IMR-90 (cell line): ENCODE measurements around the gene WBP1L. TPM values are rescaled to one million over a fixed set of nuclear protein-coding genes. Genes with fewer than 3 reads are reported as not detected.

Experiments
- ATAC-seq: fragments of 200-7000 bp; cut with Tn5 transposase; 2 replicates; pipeline ENCODE4 v1.9.1; 2020; ENCODE audit warnings: low read depth, mild to moderate bottlenecking, moderate library complexity
- BruUV-seq: library from RNA; stranded (reverse); fragments of 400-500 nt; replicated peaks from 2 replicates; lab custom pipeline; 2021; lab: Mats Ljungman, UMichigan
- CTCF ChIA-PET: fragments of 300-600 bp; formaldehyde crosslinking; extraction: SDS; loops from one replicate; lab custom pipeline; 2021; ENCODE audit warnings: antibody characterized with exemption; lab: Yijun Ruan, JAX
- POLR2A ChIA-PET: fragments of 300-600 bp; sonication (Branson Sonifier 250); formaldehyde crosslinking; loops from one replicate; lab custom pipeline; 2022; ENCODE audit warnings: antibody characterized with exemption; ENCODE audit not compliant: unreplicated experiment; lab: Charles Lee
- DNase-seq: peaks from one replicate; pipeline ENCODE4 v3.0.0; 2013
- H2AFZ ChIP-seq: replicated peaks from 2 replicates; pipeline ENCODE3; 2013; ENCODE audit warnings: low read length, mild to moderate bottlenecking; ENCODE audit not compliant: poor library complexity
- H2AK5ac ChIP-seq: 2 replicates; pipeline ENCODE4 v1.6.1; 2013; ENCODE audit warnings: low read depth, low read length, inconsistent platforms
- H2AK9ac ChIP-seq: replicated peaks from 2 replicates; pipeline ENCODE3; 2013; ENCODE audit warnings: mild to moderate bottlenecking, low read depth, low read length, moderate library complexity; ENCODE audit not compliant: poor library complexity
- H2BK120ac ChIP-seq: 2 replicates; pipeline ENCODE4 v1.6.1; 2013; ENCODE audit warnings: low read depth, low read length, inconsistent platforms
- H2BK15ac ChIP-seq: 3 replicates; pipeline ENCODE4 v1.6.1; 2013; ENCODE audit warnings: low read depth, low read length, inconsistent platforms
- H2BK20ac ChIP-seq: 2 replicates; pipeline ENCODE4 v1.6.1; 2013; ENCODE audit warnings: low read depth, mild to moderate bottlenecking, inconsistent platforms, low read length, moderate library complexity
- H2BK5ac ChIP-seq: 2 replicates; pipeline ENCODE4 v1.6.1; 2013; ENCODE audit warnings: mild to moderate bottlenecking, low read depth, low read length, inconsistent platforms; ENCODE audit not compliant: poor library complexity, severe bottlenecking
- H3K14ac ChIP-seq: replicated peaks from 2 replicates; pipeline ENCODE4 v1.6.1; 2013; ENCODE audit warnings: low read depth, low read length, inconsistent platforms
- H3K18ac ChIP-seq: 2 replicates; pipeline ENCODE4 v1.6.1; 2013; ENCODE audit warnings: low read depth, low read length, control low read depth
- H3K23ac ChIP-seq: 2 replicates; pipeline ENCODE4 v1.6.1; 2013; ENCODE audit warnings: low read depth, low read length, inconsistent platforms
- H3K27ac ChIP-seq: 2 replicates; pipeline ENCODE4 v1.5.1; 2013; ENCODE audit warnings: mild to moderate bottlenecking, control low read depth, low read length; ENCODE audit not compliant: insufficient read depth
- H3K27me3 ChIP-seq: 2 replicates; pipeline ENCODE4 v1.6.1; 2013; ENCODE audit warnings: low read length; ENCODE audit not compliant: control insufficient read depth, insufficient read depth
- H3K36me3 ChIP-seq: 2 replicates; pipeline ENCODE4 v1.6.1; 2013; ENCODE audit warnings: low read length, mixed read lengths; ENCODE audit not compliant: control insufficient read depth, insufficient read depth
- H3K4ac ChIP-seq: 2 replicates; pipeline ENCODE4 v1.6.1; 2013; ENCODE audit warnings: low read depth, low read length, inconsistent platforms
- H3K4me1 ChIP-seq: 2 replicates; pipeline ENCODE4 v1.6.1; 2013; ENCODE audit warnings: low read length, mixed read lengths; ENCODE audit not compliant: control insufficient read depth, insufficient read depth
- H3K4me2 ChIP-seq: 2 replicates; pipeline ENCODE4 v1.6.1; 2013; ENCODE audit warnings: low read depth, mild to moderate bottlenecking, control low read depth, low read length, moderate library complexity
- H3K4me3 ChIP-seq: 2 replicates; pipeline ENCODE4 v1.5.1; 2013; ENCODE audit warnings: low read depth, mild to moderate bottlenecking, control low read depth, low read length, moderate library complexity; ENCODE audit not compliant: insufficient read depth
- H3K56ac ChIP-seq: 2 replicates; pipeline ENCODE4 v1.6.1; 2013; ENCODE audit warnings: low read length, inconsistent platforms; ENCODE audit not compliant: insufficient read depth; ENCODE audit errors: extremely low read depth
- H3K79me1 ChIP-seq, 2 experiments: 2 replicates each; pipeline ENCODE4 v1.6.1; 2013; ENCODE audit warnings: low read length in 2 of 2, inconsistent platforms in 1 of 2, low read depth in 1 of 2
- H3K9ac ChIP-seq: 2 replicates; pipeline ENCODE4 v1.6.1; 2013; ENCODE audit warnings: low read depth, low read length, control low read depth
- H3K9me1 ChIP-seq: 2 replicates; pipeline ENCODE4 v1.6.1; 2013; ENCODE audit warnings: low read length, inconsistent platforms; ENCODE audit not compliant: insufficient read depth
- H3K9me3 ChIP-seq: 2 replicates; pipeline ENCODE4 v1.6.1; 2013; ENCODE audit warnings: low read length; ENCODE audit not compliant: control insufficient read depth, insufficient read depth
- H4K20me1 ChIP-seq: 2 replicates; pipeline ENCODE4 v1.6.1; 2013; ENCODE audit warnings: low read length, inconsistent platforms; ENCODE audit not compliant: insufficient read depth
- H4K5ac ChIP-seq: 2 replicates; pipeline ENCODE4 v1.6.1; 2013; ENCODE audit warnings: mild to moderate bottlenecking, low read depth, low read length, control low read depth
- H4K8ac ChIP-seq, 2 experiments: 2 replicates each; pipeline ENCODE4 v1.6.1; 2013; ENCODE audit warnings: low read depth in 2 of 2, low read length in 2 of 2, control low read depth in 1 of 2, inconsistent platforms in 1 of 2
- H4K91ac ChIP-seq: 2 replicates; pipeline ENCODE4 v1.6.1; 2013; ENCODE audit warnings: low read depth, low read length, inconsistent platforms; ENCODE audit not compliant: insufficient read depth
- CEBPB ChIP-seq: IDR thresholded peaks from 2 replicates; pipeline ENCODE4 v1.6.1; 2012; ENCODE audit warnings: low read depth, low read length, improper control_type of control experiment
- CHD1 ChIP-seq: IDR thresholded peaks from 2 replicates; pipeline ENCODE4 v1.6.1; 2012; ENCODE audit warnings: low read depth, low read length, improper control_type of control experiment
- MXI1 ChIP-seq: IDR thresholded peaks from 2 replicates; pipeline ENCODE4 v1.6.1; 2012; ENCODE audit warnings: low read depth, mild to moderate bottlenecking, low read length, moderate library complexity, borderline replicate concordance
- POLR2A ChIP-seq: IDR thresholded peaks from 2 replicates; pipeline ENCODE4 v1.6.1; 2012; ENCODE audit warnings: mild to moderate bottlenecking, low read depth, low read length
- RAD21 ChIP-seq: IDR thresholded peaks from 2 replicates; pipeline ENCODE4 v1.6.1; 2012; ENCODE audit warnings: low read length, improper control_type of control experiment
- RCOR1 ChIP-seq: IDR thresholded peaks from 2 replicates; pipeline ENCODE4 v1.6.1; 2012; ENCODE audit warnings: mild to moderate bottlenecking, low read length, improper control_type of control experiment; ENCODE audit not compliant: insufficient replicate concordance
- WGBS, 2 experiments: methylation state at CpG; one replicate each; pipeline versions ENCODE4 v1.1.5 to v1.1.7; 2013; ENCODE audit warnings: missing lambda C conversion rate in 2 of 2; ENCODE audit not compliant: insufficient read length in 1 of 2; ENCODE audit errors: extremely low coverage in 2 of 2; 5-methylcytosine and 5-hydroxymethylcytosine counted together
- dilution Hi-C: fragments of 300-500 bp; cut with HindIII; formaldehyde crosslinking; loops from one replicate; pipeline ENCODE4 v1.14.3; 2018; ENCODE audit warnings: low sequenced_read_pairs; ENCODE audit not compliant: unreplicated experiment
- in situ Hi-C: fragments of 300-500 bp; cut with MboI; formaldehyde crosslinking; loops from 3 replicates; pipeline ENCODE4 v1.14.3; 2019; ENCODE audit warnings: low sequenced_read_pairs, inconsistent platforms, mixed read lengths
- intact Hi-C: fragments of 100-400 bp; cut with micrococcal nuclease; formaldehyde crosslinking; loops from 2 replicates; pipeline ENCODE4 v1.10.0; 2022
- polyA plus RNA-seq, 3 experiments: library from polyadenylated mRNA; depleted of rRNA; stranded (reverse); fragments of >200 nt; gene quantifications; 2 replicates each; pipeline ENCODE4 v1.2.3, GENCODE V29; 2012; ENCODE audit warnings: low replicate concordance in 1 of 3
- total RNA-seq: library from RNA; depleted of rRNA; stranded (reverse); fragments of >200 nt; gene quantifications from 2 replicates; pipeline ENCODE4 v1.2.3, GENCODE V29; 2012
- TF ChIP-seq, protein P1 (sequence below): fragments of 150-350 bp; IDR thresholded peaks from 2 replicates; pipeline ENCODE4 v1.6.1; 2016; ENCODE audit warnings: low read depth, mild to moderate bottlenecking, low read length, moderate library complexity, borderline replicate concordance

WBP1L gene
- total and polyA plus RNA-seq, 2 of the 4 experiments (the other 2 are of a cell fraction), result 20.7 to 31.0 TPM

GRCh38 chr10:102704915-102705314 is 38.8 kb upstream of the WBP1L start:
- WGBS, 2 experiments, result 0% methylated on average over 1 of the region's 6 CpGs; no CpG with 5 or more reads in 1 of the 2 experiments
- peak overlapping the region; percentile 91 for H2AK9ac ChIP-seq
- ChIA-PET POLR2A (no interaction called here), CTCF (no interaction called here)
- H4K91ac ChIP-seq, result peak overlapping the region; percentile 68
- no peak overlapping the region; the same call in 1 of the 2 replicates for H4K5ac ChIP-seq
- dilution Hi-C loops, result no loop called here
- H3K79me1 ChIP-seq, result peaks cover 14 to 36% of the 10 kb centered on the region in 2 experiments; a peak in 3 of 4 replicates
- peak overlapping the region; percentile 84; the same call in 1 of the 2 replicates for H2BK20ac ChIP-seq
- peak overlapping the region; percentile 99 for H2AK5ac ChIP-seq
- peak overlapping the region; percentile 89 for H3K4ac ChIP-seq
- peak overlapping the region; percentile 81 for H2BK120ac ChIP-seq
- no peak overlapping the region; the same call in 1 of the 2 replicates for H3K27ac ChIP-seq
- no peaks in the 10 kb centered on the region for H3K9me3 ChIP-seq
- no peak overlapping the region; the same call in 1 of the 2 replicates for H3K9ac ChIP-seq
- H2BK15ac ChIP-seq, result peak overlapping the region; percentile 80; the same call in 2 of the 3 replicates
- H3K23ac ChIP-seq, result peak overlapping the region; percentile 95
- H3K36me3 ChIP-seq, result 0 out of 2 replicates have a peak, but pooled peaks cover 1% of the 10 kb centered on the region
- H3K14ac ChIP-seq, result peak overlapping the region; percentile 87
- H3K56ac ChIP-seq, result no peak overlapping the region; the same call in 1 of the 2 replicates
- H3K4me2 ChIP-seq, result peak overlapping the region; percentile 66; the same call in 1 of the 2 replicates
- no peak overlapping the region for H3K4me3 ChIP-seq
- in situ Hi-C loops, result no loop called here
- no peak for TF ChIP-seq POLR2A
- no peak for TF ChIP-seq CEBPB
- TF ChIP-seq, protein P1, sequence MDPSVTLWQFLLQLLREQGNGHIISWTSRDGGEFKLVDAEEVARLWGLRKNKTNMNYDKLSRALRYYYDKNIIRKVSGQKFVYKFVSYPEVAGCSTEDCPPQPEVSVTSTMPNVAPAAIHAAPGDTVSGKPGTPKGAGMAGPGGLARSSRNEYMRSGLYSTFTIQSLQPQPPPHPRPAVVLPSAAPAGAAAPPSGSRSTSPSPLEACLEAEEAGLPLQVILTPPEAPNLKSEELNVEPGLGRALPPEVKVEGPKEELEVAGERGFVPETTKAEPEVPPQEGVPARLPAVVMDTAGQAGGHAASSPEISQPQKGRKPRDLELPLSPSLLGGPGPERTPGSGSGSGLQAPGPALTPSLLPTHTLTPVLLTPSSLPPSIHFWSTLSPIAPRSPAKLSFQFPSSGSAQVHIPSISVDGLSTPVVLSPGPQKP, result no peak
- no peak for TF ChIP-seq RAD21
- no peak for TF ChIP-seq CHD1
- no peak for TF ChIP-seq RCOR1
- no peak for TF ChIP-seq MXI1
- ATAC-seq (peak; percentile 50), DNase-seq (peak; percentile 76)
- H3K27me3 ChIP-seq, result no peaks in the 10 kb centered on the region
- BruUV-seq, result no TSS peak
- H4K8ac ChIP-seq, result peak overlapping the region; percentile 18 to 81; a peak in 2 of 4 replicates
- H4K20me1 ChIP-seq, result peaks cover under 1% of the 10 kb centered on the region; the same call in 1 of the 2 replicates
- intact Hi-C loops, result no loop called here
- peak overlapping the region; percentile 75 for H2AFZ ChIP-seq
- H3K9me1 ChIP-seq, result peaks cover 7% of the 10 kb centered on the region
- H2BK5ac ChIP-seq, result peak overlapping the region; percentile 83
- peak overlapping the region; percentile 76; the same call in 1 of the 2 replicates for H3K18ac ChIP-seq
- peaks cover 9% of the 10 kb centered on the region for H3K4me1 ChIP-seq
